Measurements from ENCODE around the gene DCDC2C.
"Not testable (repeated sequence)": the region's sequence is repeated elsewhere in the genome, so short reads cannot be mapped to it uniquely, and the experiment has no call there.

The DCDC2C gene

DNA sequence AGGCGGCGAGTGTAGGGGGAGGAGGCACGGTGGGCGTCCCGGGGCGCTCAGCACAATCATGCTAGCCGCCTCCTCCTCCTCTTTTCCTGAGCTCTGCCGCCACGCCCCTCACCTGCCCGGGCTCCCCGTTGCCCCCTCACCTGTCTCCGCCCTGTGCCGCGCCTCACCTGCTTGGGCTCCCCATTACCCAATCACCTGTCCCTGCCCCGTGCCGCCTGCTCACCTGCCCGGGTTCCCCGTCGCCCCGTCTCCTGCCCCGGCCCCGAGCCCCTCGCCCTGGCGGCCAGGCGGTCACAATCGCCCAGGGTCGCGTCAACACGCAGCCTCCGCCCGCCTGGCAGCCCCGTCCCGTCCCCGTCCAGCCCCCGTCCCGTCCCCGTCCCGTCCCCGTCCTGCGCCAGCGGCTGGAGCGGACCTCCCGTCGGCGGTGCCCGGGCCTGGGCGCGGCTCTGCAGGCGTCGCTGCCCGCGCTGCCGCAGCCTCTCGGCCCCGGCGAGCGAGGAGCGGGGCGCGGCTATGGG lies at the start of gene DCDC2C:
Gene DCDC2C (plus strand): TSS at position 340 of the 521 bp plus-strand sequence. CDS start 177 bp downstream, at position 517.
- DNase-seq (ENCODE audit: low read depth): no peak

DNA sequence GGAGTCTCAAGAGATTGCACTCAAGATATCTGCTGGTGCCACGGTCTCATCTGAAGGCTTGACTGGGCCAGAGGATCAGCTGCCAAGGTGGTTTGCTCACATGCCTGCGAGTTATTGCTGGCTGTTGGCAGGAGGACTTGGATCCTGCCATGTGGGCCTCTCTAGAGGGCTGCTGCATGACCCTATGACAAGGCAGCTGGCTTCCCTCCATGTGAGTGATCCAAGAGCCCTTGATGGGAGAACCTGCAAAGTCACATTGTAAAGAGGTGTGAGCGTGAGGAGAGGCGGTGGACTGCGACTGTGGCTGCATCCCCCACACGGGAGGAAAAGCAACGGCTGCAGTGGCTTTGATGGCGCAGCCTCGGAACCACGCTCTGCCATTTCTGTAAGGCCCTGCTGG lies 49.4 kb upstream of the DCDC2C start:
- no peak for DNase-seq (ENCODE audit: low read depth)

GRCh38 chr2:3654531-3655225 lies 48.7 kb upstream of the DCDC2C start:
- no peak for DNase-seq (ENCODE audit: low read depth)

GRCh38 chr2:3655871-3656761 lies 47.3 kb upstream of the DCDC2C start:
- no peak for DNase-seq (ENCODE audit: low read depth)

DNA sequence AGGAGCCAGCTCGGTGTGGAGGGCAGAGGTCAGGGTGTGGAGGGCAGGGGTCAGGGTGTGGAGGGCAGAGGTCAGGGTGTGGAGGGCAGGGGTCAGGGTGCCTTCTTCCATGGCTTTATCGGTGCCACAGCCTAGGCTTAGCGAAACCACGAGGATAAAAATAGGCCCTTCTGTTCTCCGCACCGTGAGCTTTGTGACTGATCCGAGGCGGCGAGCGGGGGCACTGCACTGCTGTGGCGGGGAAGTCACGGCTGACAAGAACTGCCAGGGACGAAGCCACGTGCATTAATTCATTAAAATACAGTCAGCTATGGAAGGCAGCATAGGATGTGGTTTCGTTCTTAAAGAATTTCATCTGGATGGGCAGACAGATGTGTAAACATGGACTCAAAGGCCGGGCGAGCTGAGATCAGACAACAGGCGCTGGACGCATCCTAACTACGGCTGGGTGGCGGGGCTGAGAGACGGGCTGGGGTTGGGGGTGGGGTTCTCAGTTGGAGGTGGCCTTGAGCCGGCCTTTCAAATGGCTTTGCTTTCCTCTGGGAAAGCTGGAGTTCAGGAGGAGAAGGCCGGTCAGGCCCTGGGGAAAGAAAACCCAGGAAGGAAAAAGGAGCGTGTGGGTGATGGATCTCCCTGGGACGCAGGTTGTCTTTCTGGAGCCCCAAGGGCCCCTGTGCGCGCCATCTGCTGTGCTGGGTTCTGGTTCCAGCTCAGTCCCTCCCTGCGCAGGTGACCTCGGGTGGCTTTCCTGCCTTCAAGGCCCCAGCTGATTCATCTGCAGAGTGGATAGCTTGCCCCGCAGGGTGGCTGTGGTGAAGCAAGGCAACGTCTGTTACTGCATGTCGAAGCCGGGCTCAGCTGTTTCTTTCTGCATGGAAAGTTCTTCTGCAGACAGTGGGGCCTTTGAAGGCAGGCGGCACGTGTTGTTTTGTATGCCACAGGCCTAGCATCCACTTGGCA lies 46.3 kb upstream of the DCDC2C start:
- DNase-seq (ENCODE audit: low read depth): no peak

DNA sequence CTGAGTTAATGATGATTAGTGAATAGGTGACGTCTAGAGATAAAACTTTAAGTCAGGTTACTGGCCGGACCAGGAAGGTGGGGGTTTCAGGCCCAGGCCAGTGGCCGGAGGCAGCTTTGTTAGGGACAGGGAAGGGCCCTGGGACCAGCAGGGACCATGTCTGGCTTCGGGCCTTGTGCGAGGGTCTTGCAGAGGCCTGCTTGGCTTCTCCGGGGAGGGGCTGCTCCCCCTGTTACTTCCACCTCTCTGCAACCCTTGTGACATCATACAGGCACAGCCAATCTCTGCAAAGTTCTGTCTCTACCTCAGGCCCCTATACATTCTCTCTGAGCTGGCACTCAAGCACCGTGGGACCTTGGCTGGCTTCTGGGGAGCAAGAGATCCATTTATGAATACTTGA lies 45.5 kb upstream of the DCDC2C start, which contains the start of gene ALLC:
Gene ALLC (plus strand): TSS at position 320 of the 400 bp plus-strand sequence. CDS start 12,958 bp downstream, outside the sequence.
- DNase-seq (ENCODE audit: low read depth): no peak

GRCh38 chr2:3659447-3660432 lies 43.6 kb upstream of the DCDC2C start:
- no peak for DNase-seq (ENCODE audit: low read depth)

DNA sequence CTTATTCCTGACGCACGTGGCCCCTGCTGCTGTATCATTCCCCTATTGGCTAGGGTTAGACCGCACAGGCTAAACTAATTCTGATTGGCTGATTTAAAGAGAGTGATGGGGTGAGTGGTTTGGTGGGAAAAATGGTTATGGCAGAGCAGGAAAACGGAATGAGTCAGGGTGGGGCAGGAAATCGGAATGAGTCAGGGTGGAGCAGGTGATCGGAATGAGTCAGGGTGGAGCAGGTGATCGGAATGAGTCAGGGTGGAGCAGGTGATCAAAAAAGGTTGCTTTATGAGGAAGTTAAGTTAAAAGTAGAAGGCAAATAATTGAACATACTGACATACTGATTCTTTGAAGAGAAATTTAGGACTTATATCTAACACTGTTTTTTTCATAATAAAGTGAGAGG lies 42.7 kb upstream of the DCDC2C start:
- not testable (repeated sequence) for DNase-seq (ENCODE audit: low read depth)

GRCh38 chr2:3661149-3661660 lies 42.2 kb upstream of the DCDC2C start:
- no peak for DNase-seq (ENCODE audit: low read depth)

GRCh38 chr2:3662239-3662638 lies 41.1 kb upstream of the DCDC2C start:
- DNase-seq (ENCODE audit: low read depth): no peak

DNA sequence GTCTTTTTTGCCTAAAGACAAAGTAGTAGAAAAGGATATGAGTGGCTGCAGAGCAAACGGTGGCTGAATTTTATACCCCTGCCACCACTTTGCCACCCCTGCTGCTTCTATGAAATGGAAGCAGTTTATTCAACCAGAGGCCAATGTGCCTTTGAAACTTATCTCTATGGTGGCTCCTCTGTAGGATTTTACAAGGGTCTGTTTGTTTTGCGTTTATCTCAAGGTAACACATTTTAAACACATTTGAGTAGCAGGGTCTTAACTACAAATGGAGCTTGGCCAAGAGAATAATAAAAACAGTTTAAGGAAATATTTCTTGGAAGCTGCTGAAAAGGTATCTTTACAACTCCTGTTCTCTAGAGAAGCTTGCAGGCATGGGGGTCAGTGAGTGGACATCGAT lies 39.3 kb upstream of the DCDC2C start:
- DNase-seq (ENCODE audit: low read depth): no peak

- DNase-seq (ENCODE audit: low read depth): no peak
Measured at GRCh38 chr2:3664925-3665324, 38.5 kb upstream of the DCDC2C start.

DNA sequence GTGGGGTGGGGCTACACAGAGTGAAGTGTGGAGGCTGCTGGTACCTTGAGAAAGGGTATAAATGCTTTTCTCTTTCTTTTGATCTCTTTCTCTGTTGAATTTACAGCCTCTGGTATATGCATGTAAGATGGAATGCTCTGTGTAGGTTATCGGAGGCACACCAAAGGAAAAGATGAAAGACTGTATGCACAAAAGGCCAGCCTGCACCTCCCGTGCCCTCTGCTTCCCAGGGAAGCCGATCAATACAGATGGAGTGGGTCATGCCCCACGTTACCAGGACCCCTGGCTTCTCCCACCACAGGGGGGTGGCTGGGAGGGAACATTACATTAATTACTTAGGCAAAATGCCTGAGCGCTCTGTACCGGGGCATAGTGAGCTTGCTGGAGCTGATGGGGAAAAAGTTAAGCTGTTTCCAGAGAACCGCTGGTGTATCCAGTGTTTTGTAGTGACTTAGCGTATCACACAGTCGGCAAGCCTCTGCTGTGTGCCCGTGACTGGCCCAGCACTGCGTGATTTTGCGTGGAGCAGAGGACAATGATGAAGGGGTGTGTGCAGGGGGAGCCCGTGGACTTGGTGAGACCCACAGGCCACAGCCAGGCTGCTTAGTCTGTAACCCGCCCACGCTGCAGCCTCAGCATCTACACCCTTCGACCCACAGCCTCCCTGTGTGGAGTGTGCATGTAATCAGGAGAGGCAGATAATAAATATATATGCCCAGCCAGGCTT lies 37.3 kb upstream of the DCDC2C start:
- DNase-seq (ENCODE audit: low read depth): no peak

DNA sequence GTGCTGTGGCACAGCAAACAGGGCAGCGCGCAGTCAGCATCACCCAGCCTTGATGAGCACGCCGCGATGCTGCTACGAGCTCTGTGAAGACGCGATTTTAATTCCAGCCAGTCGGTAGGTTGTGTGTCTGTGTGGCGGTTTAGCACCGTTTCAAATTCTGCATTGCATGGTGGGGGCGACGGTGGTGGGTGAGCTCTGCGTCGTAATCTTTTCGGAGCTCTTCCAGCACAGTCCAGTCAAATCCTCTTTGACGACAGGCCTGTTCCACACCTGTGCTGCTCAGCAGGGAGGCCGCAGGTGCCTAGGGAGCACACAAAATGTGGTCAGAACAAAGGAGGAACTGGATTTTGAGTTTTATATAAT lies 36.8 kb upstream of the DCDC2C start:
- DNase-seq (ENCODE audit: low read depth): no peak

DNA sequence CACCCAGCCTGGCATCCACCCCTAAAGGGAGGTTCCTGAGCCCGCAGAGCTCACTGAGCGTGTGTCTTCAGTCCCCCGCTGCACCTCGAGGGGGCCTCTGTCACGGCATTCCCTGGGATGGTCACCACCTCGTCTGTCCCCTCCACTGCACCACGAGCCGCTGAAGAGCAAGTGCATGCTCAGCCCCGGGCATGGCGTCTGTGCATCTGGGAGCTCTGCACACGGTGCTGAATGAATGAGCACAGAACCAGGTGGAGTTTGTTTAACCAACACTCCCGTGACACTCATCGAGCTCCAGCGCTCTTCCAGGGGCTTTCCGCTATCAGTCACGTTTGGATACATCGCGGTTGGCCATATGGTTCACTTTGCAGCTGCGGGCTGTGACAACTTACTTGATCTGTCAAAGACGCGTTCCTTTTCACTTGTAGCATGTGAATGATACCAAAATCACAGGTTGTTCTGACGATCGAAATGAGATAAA lies 36.2 kb upstream of the DCDC2C start:
- DNase-seq (ENCODE audit: low read depth): no peak

- no peak for DNase-seq (ENCODE audit: low read depth)
Measured at GRCh38 chr2:3669656-3670055, 33.7 kb upstream of the DCDC2C start.

- DNase-seq (ENCODE audit: low read depth): no peak
Measured at GRCh38 chr2:3670376-3670775, 33.0 kb upstream of the DCDC2C start.

GRCh38 chr2:3670941-3671340 lies 32.4 kb upstream of the DCDC2C start:
- no peak for DNase-seq (ENCODE audit: low read depth)

- DNase-seq (ENCODE audit: low read depth): no peak
Measured at GRCh38 chr2:3672861-3673678, 30.3 kb upstream of the DCDC2C start.
